Neural progenitor cell (in vitro differentiated cells): Measurements from ENCODE around the gene SPRED2. TPM values are rescaled to one million over a fixed set of nuclear protein-coding genes. Genes with fewer than 3 reads are reported as not detected.

ENCODE experiments used
- DNase-seq: peaks from one replicate; pipeline ENCODE4 v3.0.0-alpha.2; 2016; ENCODE audit warnings: low spot score
- H2AFZ ChIP-seq: fragments of 200-600 bp; sonication (generic); replicated peaks from 2 replicates; pipeline ENCODE4 v1.6.1; 2016; ENCODE audit warnings: antibody characterized with exemption
- H3F3A ChIP-seq: fragments of 200-600 bp; sonication (generic); 2 replicates; pipeline ENCODE4 v1.6.1; 2016; ENCODE audit warnings: antibody characterized with exemption, low read depth
- H3K27ac ChIP-seq: fragments of 200-600 bp; sonication (generic); 2 replicates; pipeline ENCODE4 v1.5.1; 2016; ENCODE audit warnings: mild to moderate bottlenecking
- H3K27me3 ChIP-seq: fragments of 200-600 bp; sonication (generic); 2 replicates; pipeline ENCODE4 v1.6.1; 2016; ENCODE audit warnings: mild to moderate bottlenecking, moderate library complexity
- H3K36me3 ChIP-seq: fragments of 200-600 bp; sonication (generic); 2 replicates; pipeline ENCODE4 v1.5.1; 2016
- H3K4me1 ChIP-seq: fragments of 200-600 bp; sonication (generic); 2 replicates; pipeline ENCODE4 v1.6.1; 2016; ENCODE audit warnings: mixed run types
- H3K4me2 ChIP-seq: fragments of 200-600 bp; sonication (generic); 2 replicates; pipeline ENCODE4 v1.6.1; 2016
- H3K4me3 ChIP-seq: fragments of 200-600 bp; sonication (generic); 2 replicates; pipeline ENCODE4 v1.5.1; 2016
- H3K79me2 ChIP-seq: fragments of 200-600 bp; sonication (generic); 2 replicates; pipeline ENCODE4 v1.6.1; 2016; ENCODE audit warnings: low read depth
- H3K9ac ChIP-seq: fragments of 200-600 bp; sonication (generic); 2 replicates; pipeline ENCODE4 v1.6.1; 2016
- H3K9me3 ChIP-seq: fragments of 200-600 bp; sonication (generic); 2 replicates; pipeline ENCODE4 v1.5.1; 2016; ENCODE audit warnings: low read depth
- H4K20me1 ChIP-seq: fragments of 200-600 bp; sonication (generic); 2 replicates; pipeline ENCODE4 v1.6.1; 2016; ENCODE audit warnings: low read depth
- H3K27ac Mint-ChIP-seq: 3 replicates; pipeline ENCODE4 v1.8.0; 2021; ENCODE audit warnings: mixed read lengths
- H3K27me3 Mint-ChIP-seq: 2 replicates; pipeline ENCODE4 v1.8.0; 2022; ENCODE audit warnings: low read depth, mild to moderate bottlenecking, inconsistent platforms, moderate library complexity, mixed read lengths; ENCODE audit not compliant: insufficient read depth
- H3K36me3 Mint-ChIP-seq: 3 replicates; pipeline ENCODE4 v1.8.0; 2021; ENCODE audit warnings: mixed read lengths
- H3K4me1 Mint-ChIP-seq: 3 replicates; pipeline ENCODE4 v1.8.0; 2021; ENCODE audit warnings: mixed read lengths
- H3K4me3 Mint-ChIP-seq: 3 replicates; pipeline ENCODE4 v1.8.0; 2021; ENCODE audit warnings: mild to moderate bottlenecking, moderate library complexity, mixed read lengths
- H3K9me3 Mint-ChIP-seq: 3 replicates; pipeline ENCODE4 v1.8.0; 2020; ENCODE audit warnings: mixed read lengths
- CTCF ChIP-seq: fragments of 200-600 bp; sonication (generic); IDR thresholded peaks from 2 replicates; pipeline ENCODE4 v1.5.1; 2017; ENCODE audit warnings: antibody characterized with exemption, mild to moderate bottlenecking
- EZH2 ChIP-seq: fragments of 200-600 bp; sonication (generic); IDR thresholded peaks from 2 replicates; pipeline ENCODE4 v1.6.1; 2017; ENCODE audit warnings: antibody characterized with exemption, mild to moderate bottlenecking, moderate library complexity
- EZH2phosphoT487 ChIP-seq: fragments of 200-600 bp; sonication (generic); IDR thresholded peaks from 2 replicates; pipeline ENCODE4 v1.6.1; 2017; ENCODE audit warnings: antibody characterized with exemption
- total RNA-seq: library from RNA; depleted of rRNA; stranded (reverse); fragments of >200 nt; gene quantifications from 2 replicates; pipeline ENCODE4 v1.2.3, GENCODE V29; 2015; ENCODE audit warnings: low replicate concordance

The SPRED2 gene
- total RNA-seq, 1 donor from 2014 or later: 11.6 TPM

- Histone ChIP-seq H3K27me3 (no peaks in the 10 kb centered on the region), H4K20me1 (no peaks in the 10 kb centered on the region), H2AFZ (no peak overlapping the region), H3K4me2 (no peak overlapping the region), H3K27ac (no peak overlapping the region), H3K9ac (no peak overlapping the region), H3K9me3 (no peaks in the 10 kb centered on the region), H3K4me3 (no peak overlapping the region), H3K79me2 (no peaks in the 10 kb centered on the region), H3K4me1 (no peaks in the 10 kb centered on the region), H3F3A (no peaks in the 10 kb centered on the region), H3K36me3 (no peaks in the 10 kb centered on the region)
- DNase-seq: no peak
- H3K36me3 Mint-ChIP-seq: peaks cover 46% of the 10 kb centered on the region
- H3K27me3 Mint-ChIP-seq: peaks cover 4% of the 10 kb centered on the region
- no peaks in the 10 kb centered on the region for H3K4me1 Mint-ChIP-seq
- H3K27ac Mint-ChIP-seq: no peak overlapping the region
- TF ChIP-seq CTCF: no peak
- TF ChIP-seq EZH2: no peak
- TF ChIP-seq EZH2phosphoT487: no peak
- H3K9me3 Mint-ChIP-seq: peaks cover 1% of the 10 kb centered on the region
- H3K4me3 Mint-ChIP-seq: no peak overlapping the region
Observed at GRCh38 chr2:65316072-65316471, 116.3 kb downstream of the SPRED2 start.

- Histone ChIP-seq H3K9ac (no peak overlapping the region), H3K9me3 (no peaks in the 10 kb centered on the region), H3K4me3 (no peak overlapping the region), H2AFZ (no peak overlapping the region), H4K20me1 (no peaks in the 10 kb centered on the region), H3K79me2 (no peaks in the 10 kb centered on the region), H3F3A (no peaks in the 10 kb centered on the region), H3K27ac (no peak overlapping the region), H3K27me3 (no peaks in the 10 kb centered on the region), H3K4me1 (no peaks in the 10 kb centered on the region), H3K36me3 (no peaks in the 10 kb centered on the region), H3K4me2 (no peak overlapping the region)
- TF ChIP-seq EZH2 (no peak), EZH2phosphoT487 (no peak), CTCF (no peak)
- DNase-seq: no peak
- peaks cover 54% of the 10 kb centered on the region for H3K36me3 Mint-ChIP-seq
- no peak overlapping the region for H3K4me3 Mint-ChIP-seq
- H3K4me1 Mint-ChIP-seq: no peaks in the 10 kb centered on the region
- H3K27ac Mint-ChIP-seq: peak overlapping the region; percentile 16
- H3K27me3 Mint-ChIP-seq: peaks cover 4% of the 10 kb centered on the region
- H3K9me3 Mint-ChIP-seq: peaks cover 1% of the 10 kb centered on the region
Observed at GRCh38 chr2:65314801-65315441, 117.5 kb downstream of the SPRED2 start.

- Histone ChIP-seq H4K20me1 (no peaks in the 10 kb centered on the region), H3K27ac (no peak overlapping the region), H3K36me3 (no peaks in the 10 kb centered on the region), H3K4me1 (no peaks in the 10 kb centered on the region), H3K27me3 (no peaks in the 10 kb centered on the region), H3K79me2 (no peaks in the 10 kb centered on the region), H2AFZ (no peak overlapping the region), H3F3A (no peaks in the 10 kb centered on the region), H3K4me2 (no peak overlapping the region), H3K9ac (no peak overlapping the region), H3K9me3 (no peaks in the 10 kb centered on the region), H3K4me3 (no peak overlapping the region)
- H3K27me3 Mint-ChIP-seq: peaks cover 4% of the 10 kb centered on the region
- no peaks in the 10 kb centered on the region for H3K4me1 Mint-ChIP-seq
- TF ChIP-seq EZH2phosphoT487 (no peak), EZH2 (no peak), CTCF (no peak)
- no peak overlapping the region for H3K4me3 Mint-ChIP-seq
- H3K36me3 Mint-ChIP-seq: peaks cover 50% of the 10 kb centered on the region
- DNase-seq: no peak
- H3K27ac Mint-ChIP-seq: no peak overlapping the region
- peaks cover 1% of the 10 kb centered on the region for H3K9me3 Mint-ChIP-seq
Observed at GRCh38 chr2:65313954-65314256, 118.5 kb downstream of the SPRED2 start.
